SU-DHL-6 (cell line): Measurements from ENCODE around the gene NCAPD3.

Experiments used
- CTCF ChIP-seq: fragments of 200-600 bp; sonication (generic); IDR thresholded peaks from one replicate; pipeline ENCODE4 v1.5.1; 2017; ENCODE audit warnings: antibody characterized with exemption, mild to moderate bottlenecking, low read length, moderate library complexity; ENCODE audit not compliant: insufficient read depth, poor library complexity, severe bottlenecking
- EZH2phosphoT487 ChIP-seq: fragments of 200-600 bp; sonication (generic), shearing (Covaris generic); conservative IDR thresholded peaks from 2 replicates; pipeline ENCODE4 v1.6.1; 2018; ENCODE audit warnings: mild to moderate bottlenecking, antibody characterized with exemption, low read length, moderate library complexity, mixed read lengths

GRCh38 chr11:134140961-134141490 lies 82.7 kb downstream of the NCAPD3 start:
- TF ChIP-seq CTCF (no peak), EZH2phosphoT487 (no peak)
